ENCODE results near the gene CARHSP1. TPM values are rescaled to one million over a fixed set of nuclear protein-coding genes. Genes with fewer than 3 reads are reported as not detected.

The CARHSP1 gene
- total and polyA plus RNA-seq, 2 of the 4 experiments (the other 2 are of a cell fraction), result 121 to 138 TPM

DNA sequence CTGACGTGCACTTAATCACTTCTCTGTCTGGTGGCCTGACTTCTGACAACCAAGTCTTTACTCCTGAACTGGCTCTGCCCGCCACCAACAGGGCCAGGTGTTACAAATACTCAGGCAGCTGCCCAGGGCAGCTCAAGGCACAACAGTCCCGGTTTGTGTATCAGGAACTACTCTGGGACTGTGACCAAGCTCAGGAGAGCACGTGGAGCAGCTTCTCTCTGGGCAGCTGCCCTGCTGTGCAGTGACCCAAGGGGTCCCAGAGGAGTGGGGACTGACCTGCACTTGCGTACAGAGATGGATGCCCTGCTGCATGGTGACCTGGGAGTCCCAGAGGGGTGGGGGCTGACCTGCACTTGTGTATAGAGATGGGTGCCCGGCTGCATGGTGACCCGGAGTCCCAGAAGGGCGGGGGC is 35.2 kb upstream of the CARHSP1 start:
- peaks cover 61% of the 10 kb centered on the region for H3K36me3 ChIP-seq (ENCODE audit: control insufficient read depth, insufficient read depth, low read length)
- H3K4me1 ChIP-seq (ENCODE audit: control insufficient read depth, insufficient read depth, low read length), result no peaks in the 10 kb centered on the region
- WGBS, 2 experiments (ENCODE audit: extremely low coverage in 2 of 2, insufficient read length in 1 of 2), result 100% methylated on average over 3 of the region's 8 CpGs; no CpG with 5 or more reads in 1 of the 2 experiments
- no peak overlapping the region for H4K91ac ChIP-seq (ENCODE audit: insufficient read depth, low read depth, low read length)
- H3K9me3 ChIP-seq (ENCODE audit: control insufficient read depth, insufficient read depth, low read length), result no peaks in the 10 kb centered on the region
- H3K14ac ChIP-seq (replicated peaks; ENCODE audit: low read depth, low read length), result no peak overlapping the region
- H4K20me1 ChIP-seq (ENCODE audit: insufficient read depth, low read length), result peaks cover 7% of the 10 kb centered on the region
- no peaks in the 10 kb centered on the region for H3K27me3 ChIP-seq (ENCODE audit: control insufficient read depth, insufficient read depth, low read length)
- DNase-seq (no peak), ATAC-seq (ENCODE audit: low read depth) (no peak)
- H2AFZ ChIP-seq (replicated peaks; ENCODE audit: low read length, poor library complexity), result no peak overlapping the region
- H3K4ac ChIP-seq (ENCODE audit: low read depth, low read length), result no peak overlapping the region
- no peak overlapping the region for H4K8ac ChIP-seq (ENCODE audit: low read depth in 2 of 2, low read length in 2 of 2)
- intact Hi-C loops (cut with micrococcal nuclease), result loop anchor here (2.0 to 10.0 kb wide), 2 partner anchors 191 to 231 kb away; partner anchors contain the start of gene HAPSTR1
- no peak overlapping the region for H2AK5ac ChIP-seq (ENCODE audit: low read depth, low read length)
- dilution Hi-C loops (cut with HindIII; ENCODE audit: low sequenced_read_pairs, unreplicated experiment), result no loop called here
- H3K9ac ChIP-seq (ENCODE audit: low read depth, low read length), result no peak overlapping the region
- in situ Hi-C loops (cut with MboI; ENCODE audit: low sequenced_read_pairs), result no loop called here
- no peak overlapping the region for H3K27ac ChIP-seq (ENCODE audit: insufficient read depth, low read length)
- no peak overlapping the region for H2BK120ac ChIP-seq (ENCODE audit: low read depth, low read length)
- H3K79me1 ChIP-seq (ENCODE audit: low read depth in 1 of 2, low read length in 2 of 2), result peaks cover 22 to 24% of the 10 kb centered on the region in 2 experiments
- no peak overlapping the region for H3K18ac ChIP-seq (ENCODE audit: low read depth, low read length)
- POLR2A ChIA-PET (ENCODE audit: unreplicated experiment), result no interaction called here
- BruUV-seq (replicated peaks), result no TSS peak
- H3K4me3 ChIP-seq (ENCODE audit: insufficient read depth, low read depth, low read length), result no peak overlapping the region
- CTCF ChIA-PET, result no interaction called here
- no peak overlapping the region for H3K56ac ChIP-seq (ENCODE audit: extremely low read depth, insufficient read depth, low read length)
- no peaks in the 10 kb centered on the region; the same call in 1 of the 2 replicates for H3K9me1 ChIP-seq (ENCODE audit: insufficient read depth, low read length)
- H2BK20ac ChIP-seq (ENCODE audit: low read depth, low read length), result no peak overlapping the region
- no peak overlapping the region for H2BK5ac ChIP-seq (ENCODE audit: low read depth, low read length, poor library complexity, severe bottlenecking)
- no peak for TF ChIP-seq MAZ (IDR thresholded peaks at IDR 0.05; ENCODE audit: borderline replicate concordance, low read depth, low read length)
- TF ChIP-seq, protein P1, sequence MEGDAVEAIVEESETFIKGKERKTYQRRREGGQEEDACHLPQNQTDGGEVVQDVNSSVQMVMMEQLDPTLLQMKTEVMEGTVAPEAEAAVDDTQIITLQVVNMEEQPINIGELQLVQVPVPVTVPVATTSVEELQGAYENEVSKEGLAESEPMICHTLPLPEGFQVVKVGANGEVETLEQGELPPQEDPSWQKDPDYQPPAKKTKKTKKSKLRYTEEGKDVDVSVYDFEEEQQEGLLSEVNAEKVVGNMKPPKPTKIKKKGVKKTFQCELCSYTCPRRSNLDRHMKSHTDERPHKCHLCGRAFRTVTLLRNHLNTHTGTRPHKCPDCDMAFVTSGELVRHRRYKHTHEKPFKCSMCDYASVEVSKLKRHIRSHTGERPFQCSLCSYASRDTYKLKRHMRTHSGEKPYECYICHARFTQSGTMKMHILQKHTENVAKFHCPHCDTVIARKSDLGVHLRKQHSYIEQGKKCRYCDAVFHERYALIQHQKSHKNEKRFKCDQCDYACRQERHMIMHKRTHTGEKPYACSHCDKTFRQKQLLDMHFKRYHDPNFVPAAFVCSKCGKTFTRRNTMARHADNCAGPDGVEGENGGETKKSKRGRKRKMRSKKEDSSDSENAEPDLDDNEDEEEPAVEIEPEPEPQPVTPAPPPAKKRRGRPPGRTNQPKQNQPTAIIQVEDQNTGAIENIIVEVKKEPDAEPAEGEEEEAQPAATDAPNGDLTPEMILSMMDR (conservative IDR thresholded peaks at IDR 0.05; ENCODE audit: low read depth, low read length), result no peak
- TF ChIP-seq CEBPB (IDR thresholded peaks at IDR 0.05; ENCODE audit: low read depth, low read length), result no peak
- TF ChIP-seq, protein P2, sequence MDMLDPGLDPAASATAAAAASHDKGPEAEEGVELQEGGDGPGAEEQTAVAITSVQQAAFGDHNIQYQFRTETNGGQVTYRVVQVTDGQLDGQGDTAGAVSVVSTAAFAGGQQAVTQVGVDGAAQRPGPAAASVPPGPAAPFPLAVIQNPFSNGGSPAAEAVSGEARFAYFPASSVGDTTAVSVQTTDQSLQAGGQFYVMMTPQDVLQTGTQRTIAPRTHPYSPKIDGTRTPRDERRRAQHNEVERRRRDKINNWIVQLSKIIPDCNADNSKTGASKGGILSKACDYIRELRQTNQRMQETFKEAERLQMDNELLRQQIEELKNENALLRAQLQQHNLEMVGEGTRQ (IDR thresholded peaks at IDR 0.05; ENCODE audit: low read depth, low read length), result no peak
- TF ChIP-seq MXI1 (IDR thresholded peaks at IDR 0.05; ENCODE audit: borderline replicate concordance, low read depth, low read length), result no peak
- no peak overlapping the region for H2BK15ac ChIP-seq (ENCODE audit: low read depth, low read length)
- no peak overlapping the region for H3K23ac ChIP-seq (ENCODE audit: low read depth, low read length)
- H2AK9ac ChIP-seq (replicated peaks; ENCODE audit: low read depth, low read length, poor library complexity), result no peak overlapping the region
- no peak overlapping the region for H3K4me2 ChIP-seq (ENCODE audit: low read depth, low read length)
- H4K5ac ChIP-seq (ENCODE audit: low read depth, low read length), result no peak overlapping the region
